GM18508 (cell line): ENCODE results near the gene TANC1.
A peak's percentile ranks its signal among the peaks of the same experiment; 100 is the strongest.

Experiments used
- ATAC-seq: cut with Tn5 transposase; IDR thresholded peaks from one replicate; pipeline ENCODE4 v1.9.1; 2021; ENCODE audit warnings: moderate number of reproducible peaks; ENCODE audit not compliant: insufficient read depth, unreplicated experiment

Gene TANC1

GRCh38 chr2:159108181-159108893 is 139.9 kb downstream of the TANC1 start:
- no peak for ATAC-seq

- no peak for ATAC-seq
These were observed 141.1 kb downstream of the TANC1 start for GRCh38 chr2:159109517-159109916.

GRCh38 chr2:159110784-159111183 is 142.3 kb downstream of the TANC1 start:
- no peak for ATAC-seq

GRCh38 chr2:159111346-159111927 is 143.0 kb downstream of the TANC1 start:
- no peak for ATAC-seq

- no peak for ATAC-seq
These were observed 146.4 kb downstream of the TANC1 start for GRCh38 chr2:159114835-159115234.

- no peak for ATAC-seq
These were observed 148.5 kb downstream of the TANC1 start for GRCh38 chr2:159116922-159117321.

GRCh38 chr2:159117658-159118057 is 149.2 kb downstream of the TANC1 start:
- ATAC-seq: no peak

GRCh38 chr2:159118115-159118858 is 149.8 kb downstream of the TANC1 start:
- peak; percentile 70 for ATAC-seq

- ATAC-seq: no peak
These were observed 150.5 kb downstream of the TANC1 start for GRCh38 chr2:159118859-159119500.

- no peak for ATAC-seq
These were observed 151.3 kb downstream of the TANC1 start for GRCh38 chr2:159119652-159120257.

- no peak for ATAC-seq
These were observed 155.3 kb downstream of the TANC1 start for GRCh38 chr2:159123786-159124185.

- no peak for ATAC-seq
These were observed 156.0 kb downstream of the TANC1 start for GRCh38 chr2:159124441-159124911.

GRCh38 chr2:159124931-159125467 is 156.6 kb downstream of the TANC1 start:
- ATAC-seq: no peak

GRCh38 chr2:159125858-159126257 is 157.4 kb downstream of the TANC1 start:
- no peak for ATAC-seq

- ATAC-seq: no peak
These were observed 158.1 kb downstream of the TANC1 start for GRCh38 chr2:159126432-159127022.

- no peak for ATAC-seq
These were observed 159.8 kb downstream of the TANC1 start for GRCh38 chr2:159128191-159128590.

- no peak for ATAC-seq
These were observed 160.8 kb downstream of the TANC1 start for GRCh38 chr2:159129269-159129668.

GRCh38 chr2:159129824-159130223 is 161.4 kb downstream of the TANC1 start:
- ATAC-seq: no peak

GRCh38 chr2:159130302-159130701 is 161.9 kb downstream of the TANC1 start:
- no peak for ATAC-seq
